ENCODE results near the gene GREM2. TPM values are rescaled to one million over a fixed set of nuclear protein-coding genes. Genes with fewer than 3 reads are reported as not detected.

GREM2 gene
- total and polyA plus RNA-seq, 10 donors: 0.22 to 1.5 (median 0.69) TPM

DNA sequence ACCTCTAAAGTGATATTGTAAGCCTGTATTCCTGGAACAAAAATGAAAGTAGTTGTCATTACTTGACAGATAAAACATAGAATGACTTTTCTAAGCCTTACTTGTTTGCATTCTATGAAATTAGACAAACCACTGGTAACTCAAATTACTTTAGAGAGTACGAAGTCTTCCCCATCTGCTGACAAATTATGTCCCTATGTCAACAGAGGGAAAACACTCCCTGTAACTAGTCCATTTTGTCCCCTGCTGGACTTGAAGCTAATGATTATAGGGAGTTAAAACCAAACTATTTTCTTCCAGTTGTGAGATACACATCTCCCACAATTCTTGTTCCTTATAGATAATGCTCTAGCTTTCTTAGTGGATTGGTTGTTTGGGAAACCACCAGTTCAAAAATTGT lies 39.6 kb downstream of the GREM2 start:
- intact Hi-C loops (cut with DNase I; ENCODE audit: low total_unique reads): no loop called here
- DNase-seq: no peak
- H3K4me3 ChIP-seq: no peak overlapping the region
- no peaks in the 10 kb centered on the region for H3K27me3 ChIP-seq (replicated peaks in 1 of 7)
- no peaks in the 10 kb centered on the region for H3K9me3 ChIP-seq
- no peak overlapping the region for H3K27ac ChIP-seq
- peaks cover 0 to 6% (median 2%) of the 10 kb centered on the region in 6 donors for H3K4me1 ChIP-seq
- H3K36me3 ChIP-seq: no peaks in the 10 kb centered on the region
- no peak for TF ChIP-seq POLR2A (IDR thresholded peaks at IDR 0.05)
- TF ChIP-seq CTCF (IDR thresholded peaks at IDR 0.05 in 8 of 11, conservative IDR thresholded peaks at IDR 0.05 in 3 of 11): no peak
- TF ChIP-seq POLR2AphosphoS5 (IDR thresholded peaks at IDR 0.05): no peak
- WGBS, 5 donors: 63 to 79% (median 68%) methylated on average over 1 of the region's 1 CpG

GRCh38 chr1:240571782-240572181 lies 40.2 kb downstream of the GREM2 start:
- peaks cover 0 to 5% (median under 1%) of the 10 kb centered on the region in 6 donors for H3K4me1 ChIP-seq
- H3K9me3 ChIP-seq: no peaks in the 10 kb centered on the region
- no peak for DNase-seq
- TF ChIP-seq POLR2AphosphoS5 (IDR thresholded peaks at IDR 0.05) (no peak), POLR2A (IDR thresholded peaks at IDR 0.05) (no peak), CTCF (IDR thresholded peaks at IDR 0.05 in 8 of 11, conservative IDR thresholded peaks at IDR 0.05 in 3 of 11) (no peak)
- H3K27ac ChIP-seq: no peak overlapping the region
- WGBS, 5 donors: 70 to 86% (median 80%) methylated on average over 5 of the region's 5 CpGs
- H3K4me3 ChIP-seq: no peak overlapping the region
- intact Hi-C loops (cut with DNase I; ENCODE audit: low total_unique reads): no loop called here
- H3K36me3 ChIP-seq: no peaks in the 10 kb centered on the region
- no peaks in the 10 kb centered on the region for H3K27me3 ChIP-seq (replicated peaks in 1 of 7)

DNA sequence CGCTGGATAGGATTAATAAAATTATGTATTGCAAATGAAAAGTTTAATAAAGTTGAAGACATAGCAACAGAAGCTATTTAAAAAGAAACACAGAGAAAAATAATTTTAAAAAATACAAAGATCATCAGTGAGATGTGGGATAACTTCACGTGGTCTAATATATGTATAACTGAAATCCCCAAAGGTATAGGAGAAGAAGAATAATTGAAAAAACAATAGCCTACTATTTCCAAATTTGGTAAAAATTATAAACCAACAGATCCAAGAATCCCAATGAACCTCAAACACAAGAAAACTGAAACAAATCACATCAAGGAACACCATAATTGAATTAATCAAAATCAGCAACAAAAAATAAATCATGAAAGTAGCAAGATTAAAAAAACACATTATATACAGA lies 44.9 kb downstream of the GREM2 start:
- WGBS, 5 donors: 43 to 78% (median 69%) methylated on average over 2 of the region's 2 CpGs
- Histone ChIP-seq H3K27ac (no peak overlapping the region), H3K9me3 (no peaks in the 10 kb centered on the region), H3K4me3 (no peak overlapping the region), H3K36me3 (no peaks in the 10 kb centered on the region), H3K4me1 (no peaks in the 10 kb centered on the region), H3K27me3 (replicated peaks in 1 of 7) (no peaks in the 10 kb centered on the region)
- DNase-seq: no peak
- no peak for TF ChIP-seq POLR2A (IDR thresholded peaks at IDR 0.05)
- TF ChIP-seq POLR2AphosphoS5 (IDR thresholded peaks at IDR 0.05): no peak
- no peak for TF ChIP-seq CTCF (IDR thresholded peaks at IDR 0.05 in 8 of 11, conservative IDR thresholded peaks at IDR 0.05 in 3 of 11)
- intact Hi-C loops (cut with DNase I; ENCODE audit: low total_unique reads): no loop called here

DNA sequence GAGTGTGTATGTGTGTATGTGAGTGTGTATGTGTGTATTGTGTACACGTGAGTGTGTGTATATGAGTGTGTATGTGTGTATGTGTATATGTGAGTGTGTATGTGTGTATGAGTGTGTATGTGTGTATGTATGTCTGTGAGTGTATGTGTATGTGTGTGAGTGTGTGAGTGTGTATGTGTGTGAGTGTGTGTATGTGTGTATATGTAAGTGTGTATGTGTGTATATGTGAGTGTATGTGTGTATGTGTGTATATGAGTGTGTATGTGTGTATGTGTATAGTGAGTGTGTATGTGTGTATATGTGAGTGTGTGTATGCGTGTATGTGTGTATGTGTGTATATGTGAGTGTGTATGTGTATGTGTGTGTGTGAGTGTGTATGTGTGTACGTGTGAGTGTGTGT lies 49.2 kb downstream of the GREM2 start:
- Histone ChIP-seq H3K27me3 (replicated peaks in 1 of 7) (no peaks in the 10 kb centered on the region), H3K27ac (no peak overlapping the region), H3K4me3 (no peak overlapping the region), H3K36me3 (no peaks in the 10 kb centered on the region), H3K4me1 (no peaks in the 10 kb centered on the region), H3K9me3 (no peaks in the 10 kb centered on the region)
- intact Hi-C loops (cut with DNase I; ENCODE audit: low total_unique reads): no loop called here
- WGBS, 5 donors: 91 to 98% (median 92%) methylated on average over 3 of the region's 3 CpGs
- TF ChIP-seq CTCF (IDR thresholded peaks at IDR 0.05 in 8 of 11, conservative IDR thresholded peaks at IDR 0.05 in 3 of 11): no peak
- TF ChIP-seq POLR2A (IDR thresholded peaks at IDR 0.05): no peak
- TF ChIP-seq POLR2AphosphoS5 (IDR thresholded peaks at IDR 0.05): no peak
- DNase-seq: no peak
